Suprapubic skin (tissue), 4 donors: Measurements from ENCODE around the gene RNF141.

ENCODE experiments used
- EP300 ChIP-seq: sonication (generic); formaldehyde crosslinking; IDR thresholded peaks from one replicate; pipeline ENCODE4 v1.6.1; 2017; ENCODE audit warnings: antibody characterized with exemption
- POLR2AphosphoS5 ChIP-seq, 3 donors: sonication (generic); formaldehyde crosslinking; IDR thresholded peaks; one replicate each; pipeline ENCODE4 v1.6.1; 2017; ENCODE audit warnings: antibody characterized with exemption in 3 of 3
- TF ChIP-seq, protein P1 (sequence below), 2 donors: fragments of 200-600 bp in 1 of 2; fragments of 450-650 bp in 1 of 2; sonication (generic) in 1 of 2; IDR thresholded peaks; one replicate each; pipeline ENCODE4 v1.5.1; 2016 to 2019; ENCODE audit warnings: antibody characterized with exemption in 2 of 2, mild to moderate bottlenecking in 1 of 2, moderate library complexity in 1 of 2

- TF ChIP-seq, protein P1, sequence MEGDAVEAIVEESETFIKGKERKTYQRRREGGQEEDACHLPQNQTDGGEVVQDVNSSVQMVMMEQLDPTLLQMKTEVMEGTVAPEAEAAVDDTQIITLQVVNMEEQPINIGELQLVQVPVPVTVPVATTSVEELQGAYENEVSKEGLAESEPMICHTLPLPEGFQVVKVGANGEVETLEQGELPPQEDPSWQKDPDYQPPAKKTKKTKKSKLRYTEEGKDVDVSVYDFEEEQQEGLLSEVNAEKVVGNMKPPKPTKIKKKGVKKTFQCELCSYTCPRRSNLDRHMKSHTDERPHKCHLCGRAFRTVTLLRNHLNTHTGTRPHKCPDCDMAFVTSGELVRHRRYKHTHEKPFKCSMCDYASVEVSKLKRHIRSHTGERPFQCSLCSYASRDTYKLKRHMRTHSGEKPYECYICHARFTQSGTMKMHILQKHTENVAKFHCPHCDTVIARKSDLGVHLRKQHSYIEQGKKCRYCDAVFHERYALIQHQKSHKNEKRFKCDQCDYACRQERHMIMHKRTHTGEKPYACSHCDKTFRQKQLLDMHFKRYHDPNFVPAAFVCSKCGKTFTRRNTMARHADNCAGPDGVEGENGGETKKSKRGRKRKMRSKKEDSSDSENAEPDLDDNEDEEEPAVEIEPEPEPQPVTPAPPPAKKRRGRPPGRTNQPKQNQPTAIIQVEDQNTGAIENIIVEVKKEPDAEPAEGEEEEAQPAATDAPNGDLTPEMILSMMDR (IDR thresholded peaks at IDR 0.05): no peak
- TF ChIP-seq EP300: no peak
- no peak for TF ChIP-seq POLR2AphosphoS5 (IDR thresholded peaks at IDR 0.05)
These were observed 59.2 kb downstream of the RNF141 start for GRCh38 chr11:10481560-10482349.
